WTC11 (cell line): ENCODE results near the gene KCNB1. TPM values are rescaled to one million over a fixed set of nuclear protein-coding genes. Genes with fewer than 3 reads are reported as not detected.
A peak's percentile ranks its signal among the peaks of the same experiment; 100 is the strongest.

Source experiments
- ATAC-seq: fragments of 200-7000 bp; cut with Tn5 transposase; 2 replicates; pipeline ENCODE4 v1.10.0; 2021; ENCODE audit warnings: mild to moderate bottlenecking, moderate library complexity
- CTCF ChIA-PET: fragments of 300-600 bp; sonication (Branson Sonifier 250); formaldehyde crosslinking; loops from one replicate; lab custom pipeline; 2021; ENCODE audit warnings: antibody characterized with exemption; lab: Charles Lee
- POLR2A ChIA-PET: fragments of 350-600 bp; sonication (Branson Sonifier 250); formaldehyde crosslinking; loops from one replicate; lab custom pipeline; 2021; ENCODE audit warnings: antibody characterized with exemption; lab: Charles Lee
- DNase-seq: peaks from one replicate; pipeline ENCODE4 v3.0.0; 2021; ENCODE audit warnings: low spot score
- H3K27ac Mint-ChIP-seq: 2 replicates; pipeline ENCODE4 v1.8.0; 2021; ENCODE audit warnings: mixed read lengths
- H3K27me3 Mint-ChIP-seq: 2 replicates; pipeline ENCODE4 v1.8.0; 2021; ENCODE audit warnings: low read depth, mild to moderate bottlenecking, moderate library complexity, mixed read lengths
- H3K36me3 Mint-ChIP-seq: 2 replicates; pipeline ENCODE4 v1.8.0; 2021; ENCODE audit warnings: mixed read lengths
- H3K4me1 Mint-ChIP-seq: 2 replicates; pipeline ENCODE4 v1.8.0; 2022; ENCODE audit warnings: mixed read lengths
- H3K4me3 Mint-ChIP-seq: 2 replicates; pipeline ENCODE4 v1.8.0; 2021; ENCODE audit warnings: mild to moderate bottlenecking, moderate library complexity, mixed read lengths
- H3K9me3 Mint-ChIP-seq: 2 replicates; pipeline ENCODE4 v1.8.0; 2021; ENCODE audit warnings: mixed read lengths
- AFF4 ChIP-seq: sonication (generic); formaldehyde crosslinking; IDR thresholded peaks from 2 replicates; pipeline ENCODE4 v1.8.1; 2023; ENCODE audit warnings: mild to moderate bottlenecking, missing genetic modification reagents, borderline replicate concordance
- ATF3 ChIP-seq: sonication (generic); formaldehyde crosslinking; conservative IDR thresholded peaks from 2 replicates; pipeline ENCODE4 v1.8.1; 2022; ENCODE audit warnings: mild to moderate bottlenecking, missing genetic modification reagents
- CDX4 ChIP-seq: fragments of 250-450 bp; sonication (Bioruptor Pico); IDR thresholded peaks from 2 replicates; pipeline ENCODE4 v1.9.0; 2021; ENCODE audit warnings: moderate library complexity, mild to moderate bottlenecking, inconsistent platforms, borderline replicate concordance
- E2F5 ChIP-seq: sonication (generic); formaldehyde crosslinking; IDR thresholded peaks from 2 replicates; pipeline ENCODE4 v1.8.1; 2022; ENCODE audit warnings: mild to moderate bottlenecking, moderate library complexity, missing genetic modification reagents
- ERG ChIP-seq: fragments of 250-450 bp; sonication (Bioruptor Pico); IDR thresholded peaks from 2 replicates; pipeline ENCODE4 v1.8.0; 2021; ENCODE audit warnings: mild to moderate bottlenecking
- GABPB1 ChIP-seq: sonication (generic); formaldehyde crosslinking; IDR thresholded peaks from 2 replicates; pipeline ENCODE4 v1.8.1; 2023; ENCODE audit warnings: mild to moderate bottlenecking, missing genetic modification reagents
- IRF1 ChIP-seq: sonication (generic); formaldehyde crosslinking; IDR thresholded peaks from 2 replicates; pipeline ENCODE4 v1.8.0; 2023; ENCODE audit warnings: missing genetic modification reagents
- MAX ChIP-seq: sonication (generic); formaldehyde crosslinking; IDR thresholded peaks from 2 replicates; pipeline ENCODE4 v1.8.0; 2022; ENCODE audit warnings: mild to moderate bottlenecking, missing genetic modification reagents
- MYBL2 ChIP-seq: sonication (generic); formaldehyde crosslinking; IDR thresholded peaks from 2 replicates; pipeline ENCODE4 v1.8.1; 2023; ENCODE audit warnings: mild to moderate bottlenecking, moderate library complexity, missing genetic modification reagents
- NR1H2 ChIP-seq: sonication (generic); formaldehyde crosslinking; IDR thresholded peaks from 2 replicates; pipeline ENCODE4 v1.9.0; 2021; ENCODE audit warnings: mild to moderate bottlenecking, moderate library complexity, missing genetic modification reagents
- SP1 ChIP-seq: sonication (generic); formaldehyde crosslinking; conservative IDR thresholded peaks from 2 replicates; pipeline ENCODE4 v1.8.1; 2022; ENCODE audit warnings: missing genetic modification reagents
- USF1 ChIP-seq: sonication (generic); formaldehyde crosslinking; IDR thresholded peaks from 2 replicates; pipeline ENCODE4 v1.8.0; 2022; ENCODE audit warnings: mild to moderate bottlenecking, missing genetic modification reagents
- ZBTB43 ChIP-seq: sonication (generic); formaldehyde crosslinking; IDR thresholded peaks from 2 replicates; pipeline ENCODE4 v1.8.1; 2023; ENCODE audit warnings: mild to moderate bottlenecking, missing genetic modification reagents
- ZNF219 ChIP-seq: sonication (generic); formaldehyde crosslinking; IDR thresholded peaks from 2 replicates; pipeline ENCODE4 v1.8.0; 2023; ENCODE audit warnings: missing genetic modification reagents, mild to moderate bottlenecking, borderline replicate concordance
- ZNF416 ChIP-seq: fragments of 250-450 bp; sonication (Bioruptor Pico); IDR thresholded peaks from 2 replicates; pipeline ENCODE4 v1.9.0; 2021; ENCODE audit warnings: mild to moderate bottlenecking, inconsistent platforms
- ZNF671 ChIP-seq: fragments of 250-450 bp; sonication (Bioruptor Pico); IDR thresholded peaks from 2 replicates; pipeline ENCODE4 v1.8.0; 2021; ENCODE audit warnings: mild to moderate bottlenecking
- total RNA-seq: library from RNA; stranded (reverse); gene quantifications from 3 replicates; pipeline ENCODE4 v1.2.3, GENCODE V29; 2021

Gene KCNB1
- total RNA-seq, 1 experiment from 2014 or later, result 1.1 TPM

GRCh38 chr20:49326026-49326425, 156.4 kb downstream of the KCNB1 start:
- Mint-ChIP-seq H3K36me3 (no peaks in the 10 kb centered on the region), H3K9me3 (no peaks in the 10 kb centered on the region), H3K27ac (no peak overlapping the region), H3K4me3 (no peak overlapping the region), H3K27me3 (no peaks in the 10 kb centered on the region; the same call in 1 of the 2 replicates), H3K4me1 (peaks cover 19% of the 10 kb centered on the region)
- DNase-seq (no peak), ATAC-seq (no peak)
- no peak for TF ChIP-seq ZNF219 (CRISPR knock-in tag)
- ChIA-PET POLR2A (interaction anchor here (0.7 kb wide), 1 partner anchor 149 kb away, joined by 3 read pairs; no protein-coding TSS in a partner anchor), CTCF (interaction anchor here (0.6 kb wide), 2 partner anchors 121 to 282 kb away, joined by 3 read pairs; no protein-coding TSS in a partner anchor)

- no peak for TF ChIP-seq MYBL2 (CRISPR knock-in tag)
- TF ChIP-seq MAX (CRISPR knock-in tag), result no peak
- TF ChIP-seq ATF3 (CRISPR knock-in tag), result no peak
- no peak for TF ChIP-seq ZNF671 (CRISPR knock-in tag)
- no peak for TF ChIP-seq SP1
- no peak for TF ChIP-seq NR1H2 (CRISPR knock-in tag)
- TF ChIP-seq GABPB1, result no peak
- no peak for TF ChIP-seq IRF1 (CRISPR knock-in tag)
- peaks cover 27% of the 10 kb centered on the region for H3K4me1 Mint-ChIP-seq
These were observed 158.2 kb downstream of the KCNB1 start for GRCh38 chr20:49324306-49324705.

GRCh38 chr20:49323622-49324238, 158.7 kb downstream of the KCNB1 start:
- CTCF ChIA-PET, result interaction anchor here (0.5 to 3.9 kb wide), 7 partner anchors 10 to 161 kb away, joined by 3 to 31 read pairs (median 3); partner anchors contain the start of gene DDX27
- ATAC-seq, result peak; percentile 25
- Mint-ChIP-seq H3K36me3 (no peaks in the 10 kb centered on the region), H3K27ac (no peak overlapping the region), H3K4me1 (peaks cover 32% of the 10 kb centered on the region), H3K9me3 (no peaks in the 10 kb centered on the region), H3K4me3 (no peak overlapping the region), H3K27me3 (peaks cover 21% of the 10 kb centered on the region)
- no peak for DNase-seq
- POLR2A ChIA-PET, result no interaction called here
- TF ChIP-seq ZNF416 (CRISPR knock-in tag) (no peak), E2F5 (no peak), ATF3 (CRISPR knock-in tag) (no peak), ERG (CRISPR knock-in tag) (no peak), USF1 (CRISPR knock-in tag) (no peak), CDX4 (CRISPR knock-in tag) (no peak), AFF4 (CRISPR knock-in tag) (no peak), ZBTB43 (CRISPR knock-in tag) (no peak)

More at GRCh38 chr20:49324306-49324705, 158.2 kb downstream of the KCNB1 start:
- ATAC-seq, result no peak
- CTCF ChIA-PET, result interaction anchor here (0.6 to 1.0 kb wide), 2 partner anchors 78 to 105 kb away, joined by 3 read pairs; partner anchors contain the start of gene DDX27
- H3K36me3 Mint-ChIP-seq, result no peaks in the 10 kb centered on the region
- H3K4me3 Mint-ChIP-seq, result no peak overlapping the region
- DNase-seq, result no peak
- peaks cover 16% of the 10 kb centered on the region for H3K27me3 Mint-ChIP-seq
- H3K9me3 Mint-ChIP-seq, result no peaks in the 10 kb centered on the region
- POLR2A ChIA-PET, result no interaction called here
- H3K27ac Mint-ChIP-seq, result no peak overlapping the region
